ENCODE results near the gene DHODH. TPM values are rescaled to one million over a fixed set of nuclear protein-coding genes. Genes with fewer than 3 reads are reported as not detected.

DHODH gene
- total and polyA plus RNA-seq, 2 experiments from 2014 or later, result 10.7 to 15.1 TPM

GRCh38 chr16:72021043-72021442 is 12.5 kb downstream of the DHODH start:
- Mint-ChIP-seq H3K27ac (no peak overlapping the region), H3K36me3 (ENCODE audit: low read depth) (peaks cover 51% of the 10 kb centered on the region), H3K9me3 (no peaks in the 10 kb centered on the region), H3K4me1 (no peaks in the 10 kb centered on the region), H3K27me3 (ENCODE audit: insufficient read depth, low read depth, poor library complexity) (peaks cover 4% of the 10 kb centered on the region), H3K4me3 (no peak overlapping the region)
- no peak overlapping the region for H3K27ac ChIP-seq (ENCODE audit: low read depth)
- H3K36me3 ChIP-seq (ENCODE audit: insufficient read depth), result peaks cover 15% of the 10 kb centered on the region
- H3K4me1 ChIP-seq (ENCODE audit: insufficient read depth), result no peaks in the 10 kb centered on the region
- no peak overlapping the region for H3K4me2 ChIP-seq
- no peaks in the 10 kb centered on the region for H3K9me2 ChIP-seq (ENCODE audit: insufficient read depth)
- DNase-seq (ENCODE audit: low spot score) (peak; percentile 81), ATAC-seq (peak; percentile 99)
- no peak overlapping the region for H3K4me3 ChIP-seq
- H3K27me3 ChIP-seq (ENCODE audit: insufficient read depth), result no peaks in the 10 kb centered on the region
- TF ChIP-seq ZNF462 (CRISPR knock-in tag; IDR thresholded peaks at IDR 0.05), result no peak
- TF ChIP-seq, protein P1, sequence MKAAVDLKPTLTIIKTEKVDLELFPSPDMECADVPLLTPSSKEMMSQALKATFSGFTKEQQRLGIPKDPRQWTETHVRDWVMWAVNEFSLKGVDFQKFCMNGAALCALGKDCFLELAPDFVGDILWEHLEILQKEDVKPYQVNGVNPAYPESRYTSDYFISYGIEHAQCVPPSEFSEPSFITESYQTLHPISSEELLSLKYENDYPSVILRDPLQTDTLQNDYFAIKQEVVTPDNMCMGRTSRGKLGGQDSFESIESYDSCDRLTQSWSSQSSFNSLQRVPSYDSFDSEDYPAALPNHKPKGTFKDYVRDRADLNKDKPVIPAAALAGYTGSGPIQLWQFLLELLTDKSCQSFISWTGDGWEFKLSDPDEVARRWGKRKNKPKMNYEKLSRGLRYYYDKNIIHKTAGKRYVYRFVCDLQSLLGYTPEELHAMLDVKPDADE (IDR thresholded peaks at IDR 0.05), result no peak
- peak; percentile 64 to 81 for TF ChIP-seq CTCF (conservative IDR thresholded peaks at IDR 0.05; ENCODE audit: low read depth in 2 of 2)
- no peak for TF ChIP-seq ZNF114 (CRISPR knock-in tag; IDR thresholded peaks at IDR 0.05)
- TF ChIP-seq JUNB (IDR thresholded peaks at IDR 0.05; ENCODE audit: unreplicated experiment), result no peak
- no peak for TF ChIP-seq POLR2AphosphoS5 (IDR thresholded peaks at IDR 0.05; ENCODE audit: low read depth)
- TF ChIP-seq NANOG (IDR thresholded peaks at IDR 0.05; ENCODE audit: borderline replicate concordance), result no peak
- H3K79me2 ChIP-seq (replicated peaks; ENCODE audit: insufficient read depth), result no peaks in the 10 kb centered on the region
- no peaks in the 10 kb centered on the region for H3F3A ChIP-seq (replicated peaks; ENCODE audit: low read depth)
- no peaks in the 10 kb centered on the region for H4K20me1 ChIP-seq (replicated peaks; ENCODE audit: insufficient read depth)
- no peak overlapping the region for H2AFZ ChIP-seq
